SK-N-SH (cell line): ENCODE measurements around the gene CCDC187. TPM values are rescaled to one million over a fixed set of nuclear protein-coding genes. Genes with fewer than 3 reads are reported as not detected.

Experiments
- CTCF ChIA-PET: fragments of 300-600, 350-600 bp; formaldehyde crosslinking; extraction: SDS; loops from one replicate; lab custom pipeline; 2021; lab: Yijun Ruan, JAX
- POLR2A ChIA-PET: fragments of 350-600 bp; sonication (Branson Sonifier 250); formaldehyde crosslinking; extraction: SDS; loops from one replicate; lab custom pipeline; 2020; ENCODE audit warnings: antibody characterized with exemption, inconsistent platforms; lab: Yijun Ruan, JAX
- DNase-seq: peaks from one replicate; pipeline ENCODE4 v3.0.0; 2012
- H2AFZ ChIP-seq: fragments of 200-600 bp; sonication (generic); 2 replicates; pipeline ENCODE4 v1.8.1; 2016; ENCODE audit warnings: antibody characterized with exemption, mild to moderate bottlenecking, low read depth
- H3F3A ChIP-seq: fragments of 200-600 bp; sonication (generic); replicated peaks from 2 replicates; pipeline ENCODE3; 2016; ENCODE audit warnings: antibody characterized with exemption, mild to moderate bottlenecking; ENCODE audit not compliant: insufficient read depth
- H3K27ac ChIP-seq, 2 experiments: fragments of 200-500 bp in 1 of 2; fragments of 200-600 bp in 1 of 2; sonication (Bioruptor generic) in 1 of 2; sonication (generic), shearing (Covaris generic) in 1 of 2; 2 replicates each; pipeline versions ENCODE4 v1.5.1 to v1.6.1; 2014 to 2016; ENCODE audit warnings: low read depth in 2 of 2, inconsistent platforms in 1 of 2, low read length in 1 of 2, mild to moderate bottlenecking in 1 of 2, mixed read lengths in 1 of 2
- H3K27me3 ChIP-seq: fragments of 200-600 bp; sonication (generic), shearing (Covaris generic); 2 replicates; pipeline ENCODE4 v1.6.1; 2016; ENCODE audit warnings: mixed run types; ENCODE audit not compliant: insufficient read depth
- H3K36me3 ChIP-seq, 2 experiments: fragments of 200-500 bp in 1 of 2; fragments of 200-600 bp in 1 of 2; sonication (Bioruptor generic) in 1 of 2; sonication (generic) in 1 of 2; replicated peaks in 1 of 2; 2 replicates each; pipeline versions ENCODE3 to v1.5.1; 2014 to 2016; ENCODE audit warnings: low read length in 1 of 2, mild to moderate bottlenecking in 1 of 2; ENCODE audit not compliant: insufficient read depth in 2 of 2, control insufficient read depth in 1 of 2
- H3K4me1 ChIP-seq, 2 experiments: fragments of 200-500 bp in 1 of 2; fragments of 200-600 bp in 1 of 2; sonication (Bioruptor generic) in 1 of 2; sonication (generic), shearing (Covaris generic) in 1 of 2; 2 replicates each; pipeline versions ENCODE4 v1.5.1 to v1.6.1; 2014 to 2016; ENCODE audit warnings: low read depth in 1 of 2, low read length in 1 of 2, mixed run types in 1 of 2; ENCODE audit not compliant: insufficient read depth in 2 of 2, control insufficient read depth in 1 of 2
- H3K4me2 ChIP-seq: fragments of 200-600 bp; sonication (generic), shearing (Covaris generic); 2 replicates; pipeline ENCODE4 v1.6.1; 2017; ENCODE audit warnings: mixed run types
- H3K4me3 ChIP-seq, 2 experiments: fragments of 200-500 bp in 1 of 2; fragments of 200-600 bp in 1 of 2; sonication (Bioruptor generic) in 1 of 2; sonication (generic), shearing (Covaris generic) in 1 of 2; 2 replicates each; pipeline versions ENCODE4 v1.5.1 to v1.8.1; 2014 to 2016; ENCODE audit warnings: low read depth in 2 of 2, inconsistent platforms in 1 of 2, low read length in 1 of 2, mild to moderate bottlenecking in 1 of 2, mixed read lengths in 1 of 2, moderate library complexity in 1 of 2
- H3K79me2 ChIP-seq: fragments of 200-600 bp; sonication (generic); 2 replicates; pipeline ENCODE4 v1.8.1; 2017; ENCODE audit warnings: mild to moderate bottlenecking; ENCODE audit not compliant: insufficient read depth
- H3K9ac ChIP-seq: fragments of 200-600 bp; sonication (generic); 2 replicates; pipeline ENCODE4 v1.6.1; 2017; ENCODE audit warnings: mixed run types
- H3K9me2 ChIP-seq: fragments of 200-600 bp; sonication (generic); 2 replicates; pipeline ENCODE4 v1.6.1; 2017; ENCODE audit warnings: mixed run types
- H3K9me3 ChIP-seq: fragments of 200-600 bp; sonication (generic); 2 replicates; pipeline ENCODE4 v1.6.1; 2017; ENCODE audit warnings: mixed run types, mild to moderate bottlenecking, moderate library complexity
- H4K20me1 ChIP-seq: fragments of 200-600 bp; sonication (generic); 2 replicates; pipeline ENCODE4 v1.6.1; 2017; ENCODE audit warnings: mild to moderate bottlenecking, mixed run types; ENCODE audit not compliant: insufficient read depth
- CHD2 ChIP-seq: fragments of 150-350 bp; IDR thresholded peaks from 2 replicates; pipeline ENCODE4 v1.6.1; 2018; ENCODE audit warnings: low read length; ENCODE audit not compliant: partially characterized antibody
- ELF1 ChIP-seq: IDR thresholded peaks from 2 replicates; pipeline ENCODE4 v1.4.0; 2012
- EP300 ChIP-seq, 2 experiments: IDR thresholded peaks; 2 replicates each; pipeline versions ENCODE4 v1.4.0 to v1.6.1; 2012; ENCODE audit warnings: borderline replicate concordance in 1 of 2, low read depth in 1 of 2, low read length in 1 of 2
- FOSL2 ChIP-seq: IDR thresholded peaks from 2 replicates; pipeline ENCODE4 v1.4.0; 2012; ENCODE audit warnings: low read depth, mild to moderate bottlenecking, moderate library complexity, borderline replicate concordance
- FOXJ3 ChIP-seq: sonication (generic); formaldehyde crosslinking; IDR thresholded peaks from 2 replicates; pipeline ENCODE4 v1.5.1; 2020; ENCODE audit warnings: mild to moderate bottlenecking, missing genetic modification reagents
- GATA2 ChIP-seq: sonication (generic); formaldehyde crosslinking; IDR thresholded peaks from 2 replicates; pipeline ENCODE4 v1.5.0; 2020; ENCODE audit warnings: mild to moderate bottlenecking, missing genetic modification reagents
- MAX ChIP-seq: IDR thresholded peaks from 2 replicates; pipeline ENCODE4 v1.4.0; 2012; ENCODE audit warnings: low read depth
- MXI1 ChIP-seq: IDR thresholded peaks from 2 replicates; pipeline ENCODE4 v1.6.1; 2012; ENCODE audit warnings: mild to moderate bottlenecking, low read depth, low read length, improper control_type of control experiment
- NRF1 ChIP-seq: IDR thresholded peaks from 2 replicates; pipeline ENCODE4 v1.6.1; 2012; ENCODE audit warnings: low read depth, mild to moderate bottlenecking, low read length
- PBX3 ChIP-seq: IDR thresholded peaks from 2 replicates; pipeline ENCODE4; 2012
- RAD21 ChIP-seq: IDR thresholded peaks from 2 replicates; pipeline ENCODE4 v1.6.1; 2012; ENCODE audit warnings: mild to moderate bottlenecking, low read length
- RCOR1 ChIP-seq: fragments of 150-350 bp; IDR thresholded peaks from 2 replicates; pipeline ENCODE4 v1.6.1; 2017; ENCODE audit warnings: antibody characterized with exemption, low read length
- RFX5 ChIP-seq: IDR thresholded peaks from 2 replicates; pipeline ENCODE4 v1.6.1; 2012; ENCODE audit warnings: mild to moderate bottlenecking, improper control_type of control experiment, low read length
- SMC3 ChIP-seq: IDR thresholded peaks from 2 replicates; pipeline ENCODE4 v1.6.1; 2012; ENCODE audit warnings: low read depth, low read length, improper control_type of control experiment
- TAF1 ChIP-seq: IDR thresholded peaks from 2 replicates; pipeline ENCODE4 v1.6.1; 2012; ENCODE audit warnings: low read depth, mild to moderate bottlenecking, low read length, moderate library complexity, borderline replicate concordance
- TEAD4 ChIP-seq: IDR thresholded peaks from 2 replicates; pipeline ENCODE4 v1.4.0; 2012; ENCODE audit warnings: mild to moderate bottlenecking, borderline replicate concordance; ENCODE audit not compliant: insufficient read depth
- USF2 ChIP-seq: fragments of 150-350 bp; IDR thresholded peaks from 2 replicates; pipeline ENCODE4 v1.6.1; 2017; ENCODE audit warnings: antibody characterized with exemption, low read length, low read depth, borderline replicate concordance
- WGBS: methylation state at CpG from one replicate; pipeline ENCODE4 v1.1.6; 2017; ENCODE audit warnings: low lambda C conversion rate; 5-methylcytosine and 5-hydroxymethylcytosine counted together
- polyA plus RNA-seq, 3 experiments: library from polyadenylated mRNA; depleted of rRNA; stranded (reverse); fragments of >200 nt; gene quantifications; 2 replicates each; pipeline ENCODE4 v1.2.3, GENCODE V29; 2012

Gene CCDC187
- polyA plus RNA-seq, 1 of the 3 experiments (the other 2 are of a cell fraction) = not detected

GRCh38 chr9:136326061-136326760 is 22.3 kb upstream of the CCDC187 start (continued):
- TF ChIP-seq USF2 (peak; percentile 48; the same call in 1 of the 2 replicates), EP300 (IDR thresholded peaks at IDR 0.05; ENCODE audit: borderline replicate concordance in 1 of 2, low read depth in 1 of 2, low read length in 1 of 2) (peak in 1 of 2 experiments; percentile 56; a peak in 2 of 4 replicates), RCOR1 (peak; percentile 75; the same call in 1 of the 2 replicates), SMC3 (no peak)

- no peaks in the 10 kb centered on the region for H3K9me2 ChIP-seq
- peaks cover 3% of the 10 kb centered on the region for H3F3A ChIP-seq
- no peak for DNase-seq
- ChIA-PET CTCF (interaction anchor here (1.0 to 8.1 kb wide), 9 partner anchors 12 to 163 kb away, joined by 3 to 91 read pairs (median 6); partner anchors contain the start of genes CARD9 and DNLZ), POLR2A (interaction anchor here (1.2 to 1.3 kb wide), 3 partner anchors 19 to 49 kb away, joined by 3 to 5 read pairs (median 5); no protein-coding TSS in a partner anchor)
- no peaks in the 10 kb centered on the region for H3K36me3 ChIP-seq
- H3K27ac ChIP-seq = peak overlapping the region; percentile 87 to 98; a peak in 3 of 4 replicates
- no peaks in the 10 kb centered on the region for H3K27me3 ChIP-seq
- no peak overlapping the region for H2AFZ ChIP-seq
- H3K79me2 ChIP-seq = peaks cover 24% of the 10 kb centered on the region
- no peaks in the 10 kb centered on the region for H3K9me3 ChIP-seq
- H4K20me1 ChIP-seq = peaks cover 20% of the 10 kb centered on the region
- TF ChIP-seq FOSL2 = no peak
- no peak for TF ChIP-seq TEAD4
- no peak for TF ChIP-seq MAX
- TF ChIP-seq SMC3 = no peak
- no peak for TF ChIP-seq PBX3
- TF ChIP-seq RAD21 = no peak
- TF ChIP-seq CHD2 = no peak
- TF ChIP-seq FOXJ3 (CRISPR knock-in tag) = no peak
- no peak for TF ChIP-seq TAF1
- no peak for TF ChIP-seq RCOR1
- no peak for TF ChIP-seq MXI1
- no peak for TF ChIP-seq GATA2 (CRISPR knock-in tag)
- TF ChIP-seq NRF1 = no peak
- TF ChIP-seq ELF1 = no peak
- TF ChIP-seq RFX5 = no peak
- TF ChIP-seq, all 33 proteins: peak for 0
- 82% methylated on average over 6 of the region's 13 CpGs for WGBS
- H3K4me2 ChIP-seq = peak overlapping the region; percentile 90; the same call in 1 of the 2 replicates
- peaks cover 24 to 50% of the 10 kb centered on the region in 2 experiments for H3K4me1 ChIP-seq
- H3K4me3 ChIP-seq = no peak overlapping the region
- H3K9ac ChIP-seq = peak overlapping the region; percentile 67; the same call in 1 of the 2 replicates
Observed at GRCh38 chr9:136325358-136325757, 21.5 kb upstream of the CCDC187 start.
